B cell (primary cell): Measurements from ENCODE around the gene ATP1B2. TPM values are rescaled to one million over a fixed set of nuclear protein-coding genes. Genes with fewer than 3 reads are reported as not detected.
A peak's percentile ranks its signal among the peaks of the same experiment; 100 is the strongest.

Experiments
- ATAC-seq: fragments of 200-7000 bp; cut with Tn5 transposase; one replicate; pipeline ENCODE4 v1.10.0; 2021; ENCODE audit warnings: low read depth, mild to moderate bottlenecking, moderate number of reproducible peaks, moderate library complexity
- CTCF ChIA-PET: fragments of 350-600 bp; sonication (Branson Sonifier 250); formaldehyde crosslinking; loops from one replicate; lab custom pipeline; 2021; ENCODE audit warnings: antibody characterized with exemption, inconsistent platforms; lab: Charles Lee
- POLR2A ChIA-PET: fragments of 350-600 bp; sonication (Branson Sonifier 250); formaldehyde crosslinking; loops from one replicate; lab custom pipeline; 2021; ENCODE audit warnings: antibody characterized with exemption; lab: Charles Lee
- DNase-seq: peaks from one replicate; pipeline ENCODE4 v3.0.0; 2013
- H2AFZ ChIP-seq: 2 replicates; pipeline ENCODE4 v1.6.1; 2012; ENCODE audit warnings: mild to moderate bottlenecking, low read depth, low read length; ENCODE audit not compliant: insufficient read depth, poor library complexity, severe bottlenecking
- H3K27ac ChIP-seq, 2 donors: 1 replicate in 1 of 2; 2 replicates in 1 of 2; pipeline ENCODE4 v1.5.1; 2012 to 2013; ENCODE audit warnings: low read length in 2 of 2, mild to moderate bottlenecking in 2 of 2, moderate library complexity in 1 of 2
- H3K27me3 ChIP-seq, 4 experiments: fragments of 200-600 bp in 1 of 4; sonication (generic) in 1 of 4; replicated peaks in 1 of 4; 1 replicate in 2 of 4; 2 replicates in 2 of 4; pipeline versions ENCODE4 v1.6.1 to v1.7.0; 2013 to 2016; ENCODE audit warnings: low read length in 3 of 4, mild to moderate bottlenecking in 2 of 4, mixed read lengths in 1 of 4, moderate library complexity in 1 of 4; ENCODE audit not compliant: insufficient read depth in 4 of 4, control insufficient read depth in 3 of 4; ENCODE audit errors: control extremely low read depth in 1 of 4
- H3K36me3 ChIP-seq, 2 experiments: replicated peaks in 1 of 2; 1 replicate in 1 of 2; 2 replicates in 1 of 2; pipeline versions ENCODE4 v1.6.1 to v1.7.1; 2013; ENCODE audit warnings: low read length in 1 of 2; ENCODE audit not compliant: insufficient read depth in 2 of 2, control insufficient read depth in 1 of 2; ENCODE audit errors: control extremely low read depth in 1 of 2, extremely low read depth in 1 of 2
- H3K4me1 ChIP-seq, 2 donors: fragments of 200-600 bp in 1 of 2; sonication (generic) in 1 of 2; 1 replicate in 1 of 2; 2 replicates in 1 of 2; pipeline versions ENCODE4 v1.5.1 to v1.6.1; 2013 to 2017; ENCODE audit warnings: low read length in 2 of 2; ENCODE audit not compliant: control insufficient read depth in 2 of 2, insufficient read depth in 2 of 2
- H3K4me2 ChIP-seq: replicated peaks from 2 replicates; pipeline ENCODE3; 2012; ENCODE audit warnings: mild to moderate bottlenecking, low read depth, low read length; ENCODE audit not compliant: poor library complexity, severe bottlenecking
- H3K4me3 ChIP-seq, 5 experiments: fragments of 200-600 bp in 1 of 5; sonication (generic) in 1 of 5; 1 replicate in 3 of 5; 2 replicates in 2 of 5; pipeline versions ENCODE4 v1.5.1 to v1.7.0; 2011 to 2016; ENCODE audit warnings: low read length in 4 of 5, mild to moderate bottlenecking in 4 of 5, low read depth in 2 of 5, control low read depth in 1 of 5, moderate library complexity in 1 of 5; ENCODE audit not compliant: insufficient read depth in 1 of 5; ENCODE audit errors: control extremely low read depth in 1 of 5, extremely low read depth in 1 of 5
- H3K79me2 ChIP-seq: fragments of 200-600 bp; sonication (generic); one replicate; pipeline ENCODE4 v1.6.0; 2016; ENCODE audit warnings: low read length; ENCODE audit not compliant: control insufficient read depth, insufficient read depth
- H3K9ac ChIP-seq: fragments of 200-600 bp; sonication (generic); 2 replicates; pipeline ENCODE4 v1.6.1; 2017; ENCODE audit warnings: mild to moderate bottlenecking, low read length, moderate library complexity
- H3K9me3 ChIP-seq, 3 donors: one replicate each; pipeline versions ENCODE4 v1.6.1 to v1.7.1; 2013; ENCODE audit warnings: low read length in 2 of 3; ENCODE audit not compliant: control insufficient read depth in 2 of 3, insufficient read depth in 1 of 3; ENCODE audit errors: control extremely low read depth in 1 of 3
- H4K20me1 ChIP-seq: 2 replicates; pipeline ENCODE4 v1.6.0; 2012; ENCODE audit warnings: mild to moderate bottlenecking, low read length; ENCODE audit not compliant: insufficient read depth, control insufficient read depth, poor library complexity, severe bottlenecking
- H3K27ac Mint-ChIP-seq: one replicate; pipeline ENCODE4 v1.8.0; 2021; ENCODE audit warnings: mixed read lengths
- H3K27me3 Mint-ChIP-seq: one replicate; pipeline ENCODE4 v1.8.0; 2021; ENCODE audit warnings: mixed read lengths
- H3K4me1 Mint-ChIP-seq: one replicate; pipeline ENCODE4 v1.8.0; 2021; ENCODE audit warnings: mixed read lengths
- H3K4me3 Mint-ChIP-seq: one replicate; pipeline ENCODE4 v1.8.0; 2021; ENCODE audit warnings: mixed read lengths
- H3K9me3 Mint-ChIP-seq: one replicate; pipeline ENCODE4 v1.8.0; 2022; ENCODE audit warnings: mixed read lengths; ENCODE audit not compliant: insufficient read depth
- EZH2 ChIP-seq: IDR thresholded peaks from 2 replicates; pipeline ENCODE4 v1.6.1; 2012; ENCODE audit warnings: borderline replicate concordance, low read depth, mild to moderate bottlenecking, moderate library complexity, low read length; ENCODE audit not compliant: insufficient read depth, poor library complexity, severe bottlenecking
- WGBS: methylation state at CpG from one replicate; pipeline ENCODE4 v1.1.5; 2013; ENCODE audit warnings: missing lambda C conversion rate; ENCODE audit not compliant: insufficient coverage; 5-methylcytosine and 5-hydroxymethylcytosine counted together
- intact Hi-C: fragments of 100-400 bp; cut with micrococcal nuclease; formaldehyde crosslinking; loops from one replicate; pipeline ENCODE4 v1.10.0; 2022
- polyA plus RNA-seq: library from polyadenylated mRNA; depleted of rRNA; stranded (reverse); fragments of >200 nt; gene quantifications from 2 replicates; pipeline ENCODE4 v1.2.3, GENCODE V29; 2012
- total RNA-seq, 2 donors: library from RNA; stranded (reverse); fragments of 120-200 nt in 1 of 2; gene quantifications; 1 replicate in 1 of 2; 2 replicates in 1 of 2; pipeline versions ENCODE4 v1.2.3 to v1.2.4, GENCODE V29; 2013 to 2022
- TF ChIP-seq, protein P1 (sequence below): fragments of 200-600 bp; IDR thresholded peaks from one replicate; pipeline ENCODE4 v1.8.0; 2022; ENCODE audit warnings: antibody characterized with exemption, mild to moderate bottlenecking

Gene ATP1B2
- total and polyA plus RNA-seq, 2 donors (not counting 1 experiment from before 2014, with no cell fraction given): 0.39 TPM; not detected in 1

DNA sequence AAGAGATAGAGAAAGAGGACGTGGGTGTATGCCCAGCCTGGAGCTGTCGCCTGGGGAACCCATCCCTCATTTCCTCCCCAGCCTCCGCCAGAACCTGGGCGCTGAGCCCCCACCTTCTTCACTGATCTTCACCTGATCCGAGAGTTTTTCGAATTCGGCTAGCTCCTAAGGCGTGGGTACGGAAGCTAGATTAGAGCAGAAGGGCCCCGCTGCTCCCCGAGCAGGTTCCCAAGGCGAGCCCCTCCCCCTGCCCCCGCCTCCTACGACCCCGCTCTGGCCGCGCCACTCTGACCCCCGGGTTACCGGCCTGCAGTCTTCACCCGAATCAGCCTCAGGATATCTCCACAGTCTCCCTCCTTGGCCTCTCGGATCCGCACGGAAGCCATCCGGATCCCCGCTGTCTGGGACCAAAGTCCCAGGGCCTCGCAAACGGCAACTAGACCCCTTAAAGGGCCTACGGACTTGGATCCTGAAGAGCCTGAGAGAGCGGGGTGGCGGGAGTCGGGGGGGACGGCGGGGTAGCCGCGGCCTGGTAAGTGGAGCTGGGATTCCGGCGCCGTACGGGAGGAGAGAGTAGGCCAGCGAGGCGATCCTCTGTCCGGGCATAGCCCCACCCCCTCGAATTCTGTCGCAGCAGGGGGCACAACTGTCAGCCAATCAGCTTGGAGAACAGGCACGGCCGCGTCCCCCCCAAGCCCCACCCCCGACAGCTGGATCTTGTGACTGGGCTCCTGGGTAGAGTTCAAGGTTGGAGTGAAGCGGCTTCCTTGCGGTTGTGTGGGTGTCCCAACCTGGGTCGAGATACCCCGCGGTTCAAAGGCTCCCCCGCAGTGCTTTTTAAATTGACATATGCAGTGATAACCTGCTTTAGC is 23.2 kb upstream of the ATP1B2 start, which contains the start of gene SAT2:
Gene SAT2 (minus strand): TSS at position 572 of the 872 bp plus-strand sequence. CDS start 186 bp downstream, at position 386.
- Histone ChIP-seq H3K4me1 (peaks cover 6 to 14% of the 10 kb centered on the region in 2 donors), H3K79me2 (peaks cover 11% of the 10 kb centered on the region), H3K27me3 (no peaks in the 10 kb centered on the region), H3K27ac (peak within 1 kb of the TSS; percentile 79 to 88), H3K9me3 (no peaks in the 10 kb centered on the region), H2AFZ (peak within 1 kb of the TSS; percentile 89), H3K4me2 (peak within 1 kb of the TSS; percentile 85), H3K36me3 (no peaks in the 10 kb centered on the region), H4K20me1 (no peaks in the 10 kb centered on the region), H3K4me3 (peak within 1 kb of the TSS; percentile 55 to 97 (median 89)), H3K9ac (peak within 1 kb of the TSS; percentile 96)
- TF ChIP-seq, protein P1, sequence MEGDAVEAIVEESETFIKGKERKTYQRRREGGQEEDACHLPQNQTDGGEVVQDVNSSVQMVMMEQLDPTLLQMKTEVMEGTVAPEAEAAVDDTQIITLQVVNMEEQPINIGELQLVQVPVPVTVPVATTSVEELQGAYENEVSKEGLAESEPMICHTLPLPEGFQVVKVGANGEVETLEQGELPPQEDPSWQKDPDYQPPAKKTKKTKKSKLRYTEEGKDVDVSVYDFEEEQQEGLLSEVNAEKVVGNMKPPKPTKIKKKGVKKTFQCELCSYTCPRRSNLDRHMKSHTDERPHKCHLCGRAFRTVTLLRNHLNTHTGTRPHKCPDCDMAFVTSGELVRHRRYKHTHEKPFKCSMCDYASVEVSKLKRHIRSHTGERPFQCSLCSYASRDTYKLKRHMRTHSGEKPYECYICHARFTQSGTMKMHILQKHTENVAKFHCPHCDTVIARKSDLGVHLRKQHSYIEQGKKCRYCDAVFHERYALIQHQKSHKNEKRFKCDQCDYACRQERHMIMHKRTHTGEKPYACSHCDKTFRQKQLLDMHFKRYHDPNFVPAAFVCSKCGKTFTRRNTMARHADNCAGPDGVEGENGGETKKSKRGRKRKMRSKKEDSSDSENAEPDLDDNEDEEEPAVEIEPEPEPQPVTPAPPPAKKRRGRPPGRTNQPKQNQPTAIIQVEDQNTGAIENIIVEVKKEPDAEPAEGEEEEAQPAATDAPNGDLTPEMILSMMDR: no peak
- no peak for TF ChIP-seq EZH2
- ChIA-PET POLR2A (interaction anchor here (0.6 to 2.0 kb wide), 12 partner anchors 13 to 541 kb away, joined by 3 to 18 read pairs (median 4); partner anchors contain the start of genes ATP1B2, CTDNEP1, ELP5 and FXR2), CTCF (interaction anchor here (0.6 to 2.4 kb wide), 8 partner anchors 10 to 672 kb away, joined by 3 to 29 read pairs (median 4); partner anchors contain the start of genes FXR2, TP53 and WRAP53)
- ATAC-seq (peak; percentile 99), DNase-seq (peak; percentile 92)
- WGBS: under 1% methylated on average over 47 of the region's 54 CpGs
- Mint-ChIP-seq H3K27ac (peak within 1 kb of the TSS; percentile 92), H3K9me3 (no peaks in the 10 kb centered on the region), H3K4me1 (peaks cover 17% of the 10 kb centered on the region), H3K4me3 (peak within 1 kb of the TSS; percentile 93), H3K27me3 (no peaks in the 10 kb centered on the region)
- intact Hi-C loops: loop anchor here (1.0 kb wide), 3 partner anchors 12 to 59 kb away; partner anchors contain the start of gene ATP1B2
